DMS53 (cell line): ENCODE data around the gene CSKMT.
"Not testable (repeated sequence)": the region's sequence is repeated elsewhere in the genome, so short reads cannot be mapped to it uniquely, and the experiment has no call there.

Source experiments
- DNase-seq: peaks from one replicate; lab custom pipeline; 2025; lab: John Stamatoyannopoulos, UW

CSKMT gene

GRCh38 chr11:62689421-62690183, 24.5 kb downstream of the CSKMT start, which contains the start of gene LRRN4CL:
Gene LRRN4CL (minus strand): TSS chr11:62689530. CDS start chr11:62688508, 1,022 bp downstream.
- no peak for DNase-seq

- not testable (repeated sequence) for DNase-seq
These were observed 28.5 kb downstream of the CSKMT start for GRCh38 chr11:62693624-62694023.

GRCh38 chr11:62694455-62695167, 29.5 kb downstream of the CSKMT start:
- peak; percentile 88 for DNase-seq

- DNase-seq, result no peak
These were observed 37.1 kb downstream of the CSKMT start for GRCh38 chr11:62702246-62702645.

- not testable (repeated sequence) for DNase-seq
These were observed 38.8 kb downstream of the CSKMT start for GRCh38 chr11:62703921-62704320.

- DNase-seq, result peak; percentile 78
These were observed 40.3 kb downstream of the CSKMT start for GRCh38 chr11:62705413-62705812.

- peak; percentile 97 for DNase-seq
These were observed 41.1 kb downstream of the CSKMT start for GRCh38 chr11:62705880-62706849.

- no peak for DNase-seq
These were observed 41.7 kb downstream of the CSKMT start for GRCh38 chr11:62706850-62707247.

GRCh38 chr11:62707277-62707861, 42.3 kb downstream of the CSKMT start, which contains the start of the genes BSCL2 and GNG3:
Gene BSCL2 (minus strand): TSS chr11:62707424. CDS start chr11:62707195, 229 bp downstream.
Gene GNG3 (plus strand): TSS chr11:62707676. CDS start chr11:62708296, 620 bp downstream.
- DNase-seq, result no peak

- no peak for DNase-seq
These were observed 43.3 kb downstream of the CSKMT start for GRCh38 chr11:62708392-62708791.

- DNase-seq, result peak; percentile 83
These were observed 43.7 kb downstream of the CSKMT start for GRCh38 chr11:62708793-62709192.

- DNase-seq, result peak; percentile 99
These were observed 44.3 kb downstream of the CSKMT start for GRCh38 chr11:62709247-62710000.

- DNase-seq, result peak; percentile 78
These were observed 44.9 kb downstream of the CSKMT start for GRCh38 chr11:62710001-62710345.

GRCh38 chr11:62712276-62712812, 47.2 kb downstream of the CSKMT start:
- DNase-seq, result no peak

- DNase-seq, result no peak
These were observed 47.7 kb downstream of the CSKMT start for GRCh38 chr11:62712861-62713260.

GRCh38 chr11:62713343-62713742, 48.2 kb downstream of the CSKMT start:
- peak; percentile 22 for DNase-seq

- no peak for DNase-seq
These were observed 50.3 kb downstream of the CSKMT start for GRCh38 chr11:62715150-62716130.

GRCh38 chr11:62716206-62716605, 51.1 kb downstream of the CSKMT start:
- no peak for DNase-seq

GRCh38 chr11:62716816-62717215, 51.7 kb downstream of the CSKMT start:
- DNase-seq, result no peak
